Suppressor macrophage treated with lipopolysaccharide for 1 hour (primary cell): Measurements from ENCODE around the gene POLR3E.

Source experiments
- DNase-seq, 3 donors: peaks; one replicate each; pipeline ENCODE4 v3.0.0-alpha.2; 2020 to 2022

POLR3E gene

DNA sequence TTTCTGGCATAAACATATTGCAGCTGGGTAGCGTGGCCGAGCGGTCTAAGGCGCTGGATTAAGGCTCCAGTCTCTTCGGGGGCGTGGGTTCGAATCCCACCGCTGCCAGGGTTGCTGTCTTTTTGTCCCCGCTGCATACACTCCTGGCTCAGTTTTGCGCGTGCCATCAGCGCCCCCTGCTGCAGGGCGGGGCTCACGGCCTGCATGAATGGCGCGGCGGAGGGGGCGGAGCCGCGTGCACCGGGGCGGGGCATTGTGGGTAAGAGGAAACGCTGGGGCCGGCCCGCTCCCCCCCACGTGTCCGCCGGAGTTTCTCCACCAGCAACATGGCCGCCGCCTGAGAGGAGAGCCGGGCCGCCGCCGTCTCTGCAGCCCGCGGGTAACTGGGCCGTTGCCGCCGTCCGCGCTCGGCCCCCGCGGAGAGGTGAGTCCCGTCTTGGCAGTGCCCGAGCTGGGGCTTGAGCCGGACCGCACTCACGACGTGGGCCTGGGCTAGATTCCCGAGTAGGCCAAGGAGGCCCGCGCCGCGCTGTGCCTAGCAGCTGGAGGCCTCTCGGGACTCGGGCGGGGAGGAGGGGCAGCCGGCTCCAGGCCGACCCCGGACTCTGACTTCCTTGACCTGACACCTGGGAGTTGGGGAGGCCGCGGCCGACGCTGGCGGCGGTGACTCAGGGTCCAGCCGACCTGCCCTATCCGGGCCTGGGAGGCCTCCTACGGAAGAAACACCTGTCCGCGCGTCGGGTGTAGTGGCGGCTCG lies at the start of gene POLR3E:
Gene POLR3E, plus strand, starts transcription at position 296 of the 757 bp plus-strand sequence. CDS start 5,560 bp downstream, outside the sequence.
- DNase-seq = peak; percentile 99

DNA sequence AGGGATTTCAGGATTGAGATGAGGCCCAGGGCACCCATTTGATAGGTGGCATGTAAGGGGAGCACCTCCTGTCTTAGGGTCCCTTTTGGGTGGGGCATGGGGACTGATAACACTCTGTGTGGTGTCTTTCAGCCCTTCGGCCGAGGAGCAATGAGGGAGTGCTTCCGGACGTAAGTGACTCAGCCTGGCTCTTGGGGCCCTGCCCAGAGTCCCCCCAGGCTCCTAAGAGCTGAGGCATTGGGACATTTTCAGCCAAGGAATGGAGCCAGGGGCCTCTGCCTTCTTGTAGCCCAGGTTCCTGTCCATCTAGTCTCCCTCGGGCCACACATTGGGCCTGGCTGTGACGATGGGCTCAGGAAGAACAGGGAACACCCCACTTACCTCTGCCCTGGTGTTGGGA lies 46.7 kb upstream of the POLR3E start:
- DNase-seq = no peak

DNA sequence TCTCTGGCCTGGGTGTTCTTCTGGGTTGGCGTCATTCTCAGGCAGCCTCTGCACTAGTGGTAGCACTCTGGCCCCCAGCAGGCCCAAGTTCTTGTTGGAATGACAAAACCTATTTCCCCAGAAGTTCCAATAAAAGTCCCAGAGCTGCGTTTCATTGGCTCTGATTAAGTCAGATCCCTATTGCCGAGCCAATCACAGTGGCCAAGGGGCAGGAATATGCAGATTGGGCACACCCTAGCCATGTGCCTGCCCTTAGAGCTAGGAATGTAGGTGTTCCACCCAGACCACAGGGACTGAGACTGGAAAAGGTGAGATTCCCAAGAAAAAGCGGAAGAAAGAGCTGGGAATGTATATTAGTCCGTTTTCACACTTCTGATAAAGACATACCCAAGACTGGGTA lies 44.9 kb upstream of the POLR3E start:
- no peak for DNase-seq

DNA sequence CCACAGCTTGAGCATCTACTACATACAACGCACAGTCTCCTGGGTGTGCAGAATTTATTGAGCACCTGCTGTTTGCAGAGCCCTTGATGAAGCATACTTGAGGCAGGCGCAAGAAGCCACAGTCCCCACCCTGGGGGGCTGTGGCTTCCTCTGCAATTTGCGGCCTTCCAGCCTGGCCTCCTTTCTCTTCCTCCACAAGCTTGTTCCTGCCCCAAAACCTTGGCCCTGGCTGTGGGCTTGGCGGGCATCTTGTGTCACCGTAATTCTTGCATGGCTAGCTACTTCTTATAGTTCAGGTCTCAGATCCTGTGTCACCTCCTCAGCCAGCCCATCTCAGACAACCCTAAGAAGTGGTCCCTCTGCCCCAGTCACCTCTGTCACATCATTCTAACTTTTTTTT lies 43.9 kb upstream of the POLR3E start:
- no peak for DNase-seq

DNA sequence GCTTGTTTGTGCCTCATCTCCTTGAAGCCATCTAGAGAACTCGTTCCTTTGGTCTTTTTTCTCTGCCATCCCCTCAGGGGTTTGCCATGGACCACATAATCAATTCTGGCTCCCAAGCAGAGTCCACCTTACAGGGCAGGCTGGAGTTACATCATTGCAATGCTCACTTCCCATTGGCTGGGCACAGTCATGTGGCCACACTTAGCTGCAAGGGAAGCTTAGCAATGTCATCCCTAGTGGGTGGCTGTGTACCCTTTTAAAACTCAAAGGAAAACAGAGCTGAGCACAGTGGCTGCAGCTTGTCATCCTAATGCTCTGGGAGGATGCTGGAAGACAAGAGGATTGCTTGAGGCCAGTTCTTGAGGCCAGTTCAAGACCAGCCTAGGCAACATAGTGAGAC lies 41.9 kb upstream of the POLR3E start:
- DNase-seq = peak in 1 of 3 donors; percentile 1

DNA sequence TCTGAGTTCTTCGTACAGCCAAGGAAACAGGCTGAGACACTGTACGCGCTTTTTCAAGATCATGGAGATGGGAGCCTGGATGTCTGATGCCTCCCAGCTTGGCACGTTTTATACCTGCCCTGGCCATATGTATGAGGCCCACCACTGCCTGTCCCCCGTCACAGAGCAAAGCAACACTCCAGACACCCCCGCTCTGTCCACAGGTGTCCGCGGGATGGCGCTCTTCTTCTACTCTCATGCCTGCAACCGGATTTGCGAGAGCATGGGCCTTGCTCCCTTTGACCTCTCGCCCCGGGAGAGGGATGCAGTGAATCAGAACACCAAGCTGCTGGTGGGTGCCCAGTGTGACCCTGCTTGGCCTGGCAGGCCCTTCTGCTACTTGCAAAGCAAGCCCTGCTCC lies 39.8 kb upstream of the POLR3E start:
- no peak for DNase-seq

DNA sequence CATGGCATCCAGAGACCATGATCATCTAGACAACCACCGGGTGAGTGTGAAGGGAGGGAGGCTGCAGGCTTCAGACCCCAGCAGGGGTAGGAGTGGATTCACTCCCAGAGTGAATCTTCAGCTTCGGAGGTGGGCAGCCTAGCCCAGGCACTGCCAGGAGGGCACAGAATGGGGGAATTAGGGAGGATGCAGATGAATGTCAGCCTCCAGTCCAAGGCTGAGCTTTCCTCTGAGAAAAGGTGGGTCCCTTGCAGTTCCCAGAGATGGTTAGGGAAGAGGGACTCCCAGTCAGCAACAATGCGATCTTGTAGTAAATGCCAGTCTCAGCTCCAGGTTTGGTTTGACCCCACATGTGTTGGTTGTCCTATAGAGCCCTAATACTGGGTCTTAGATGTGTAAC lies 36.7 kb upstream of the POLR3E start:
- DNase-seq = no peak

DNA sequence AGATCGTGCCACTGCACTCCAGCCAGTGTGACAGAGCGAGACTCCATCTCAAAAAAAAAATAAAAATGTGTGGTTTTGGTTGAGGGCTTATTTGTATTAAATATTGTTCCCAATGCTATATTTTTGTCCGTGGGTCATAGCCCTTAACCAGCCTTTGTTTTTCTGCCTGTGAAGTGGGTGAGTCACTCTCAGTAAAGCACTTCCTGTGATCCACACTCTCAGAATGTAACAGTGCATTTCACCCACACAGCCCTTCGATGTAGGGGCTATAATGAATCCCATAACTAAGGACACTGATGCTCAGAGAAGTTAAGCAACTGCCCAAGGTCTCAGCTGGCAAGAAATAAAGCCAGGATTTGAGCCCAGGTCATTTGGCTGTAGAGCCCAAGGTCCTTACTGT lies 34.7 kb upstream of the POLR3E start:
- no peak for DNase-seq

DNA sequence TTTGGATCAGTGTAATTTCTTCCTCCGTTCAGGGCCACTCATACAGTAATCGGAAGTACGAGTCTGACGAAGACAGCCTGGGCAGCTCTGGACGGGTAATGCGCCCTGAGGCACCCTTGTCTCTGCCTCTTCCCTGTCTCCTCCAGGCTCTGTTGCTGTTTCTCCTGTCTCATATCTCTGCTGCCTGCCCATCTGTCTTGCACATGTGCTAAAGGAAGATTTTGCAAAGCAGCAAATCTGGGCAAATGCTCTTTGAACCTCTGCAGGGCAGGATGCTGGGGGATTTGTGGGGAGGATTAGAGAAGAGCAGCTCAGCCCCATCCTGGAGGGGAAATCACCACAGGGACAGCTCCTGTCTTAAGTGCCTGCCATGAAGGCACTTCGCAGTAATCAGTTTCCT lies 32.4 kb upstream of the POLR3E start:
- DNase-seq = no peak

DNA sequence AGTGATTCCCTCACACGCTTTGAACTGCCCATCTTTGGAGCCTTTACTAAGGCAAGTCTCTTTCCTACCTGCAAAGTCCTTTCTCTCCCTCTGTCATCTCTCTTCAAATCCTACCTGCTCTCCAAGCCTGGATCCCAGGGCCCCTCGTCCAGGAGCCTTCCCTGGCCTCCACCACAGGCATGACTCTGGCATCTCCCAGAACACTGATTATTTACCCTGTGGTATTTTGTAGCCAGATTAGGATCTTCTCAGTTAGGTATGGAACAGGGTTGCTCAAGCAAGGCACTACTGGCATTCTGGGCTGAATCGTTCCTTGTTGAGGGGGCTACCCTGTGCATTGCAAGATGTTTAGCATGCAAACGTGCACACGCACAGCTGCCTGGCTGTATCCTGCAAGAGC lies 31.9 kb upstream of the POLR3E start:
- no peak for DNase-seq

GRCh38 chr16:22266546-22266945 lies 30.7 kb upstream of the POLR3E start:
- no peak for DNase-seq

- no peak for DNase-seq
Observed at GRCh38 chr16:22267764-22268163, 29.4 kb upstream of the POLR3E start.

DNA sequence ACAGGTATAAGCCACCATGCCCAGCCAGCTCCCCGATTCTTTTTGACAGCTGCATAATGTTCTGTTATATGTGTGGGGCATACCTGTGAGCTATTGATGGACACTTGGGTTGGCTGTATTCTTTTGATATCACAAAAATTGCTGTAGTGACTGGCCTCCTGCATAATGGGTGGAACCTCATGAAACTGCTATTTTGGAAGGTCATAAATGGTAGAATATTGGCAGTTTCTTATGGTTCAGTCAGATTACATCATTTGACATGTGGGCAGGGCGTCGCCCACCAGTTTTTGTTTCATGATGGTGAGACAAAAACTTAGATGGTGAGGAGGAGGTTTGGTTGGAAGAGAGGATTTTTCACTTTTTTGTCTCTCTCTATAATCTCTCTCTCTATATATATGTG lies 26.7 kb upstream of the POLR3E start:
- DNase-seq = no peak

GRCh38 chr16:22272870-22273650 lies 24.1 kb upstream of the POLR3E start:
- DNase-seq = no peak

- DNase-seq = no peak
Observed at GRCh38 chr16:22274916-22275315, 22.3 kb upstream of the POLR3E start.

GRCh38 chr16:22278441-22279230 lies 18.6 kb upstream of the POLR3E start:
- DNase-seq = no peak

DNA sequence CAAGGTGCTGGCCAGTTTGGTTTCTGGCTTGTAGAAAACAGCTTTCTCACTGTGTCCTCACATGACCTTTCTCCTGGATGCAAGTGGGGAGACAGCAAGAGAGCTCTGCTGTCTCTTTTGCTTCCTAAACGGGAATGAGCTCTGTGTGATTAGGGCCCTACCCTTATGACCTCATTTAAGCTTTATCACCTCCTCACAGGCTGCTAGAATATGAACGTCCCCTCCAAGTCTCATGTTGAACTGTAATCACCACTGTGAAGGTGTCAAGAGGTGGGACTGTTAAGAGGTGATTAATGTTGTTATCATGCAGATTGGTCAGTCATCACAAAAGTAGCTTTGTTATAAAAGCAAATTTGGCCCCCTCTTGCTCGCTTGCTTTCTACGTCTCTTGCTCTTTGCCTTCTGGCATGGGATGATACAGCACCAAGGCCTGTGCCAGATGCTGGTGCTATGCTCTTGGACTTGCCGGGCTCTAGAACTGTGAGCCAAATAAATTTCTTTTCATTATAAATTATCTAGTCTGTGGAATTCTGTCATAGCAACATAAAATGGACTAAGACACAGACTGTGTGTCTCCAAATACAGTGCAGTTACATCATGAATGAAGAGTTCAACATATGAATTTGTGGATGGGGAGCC lies 14.8 kb upstream of the POLR3E start:
- no peak for DNase-seq

DNA sequence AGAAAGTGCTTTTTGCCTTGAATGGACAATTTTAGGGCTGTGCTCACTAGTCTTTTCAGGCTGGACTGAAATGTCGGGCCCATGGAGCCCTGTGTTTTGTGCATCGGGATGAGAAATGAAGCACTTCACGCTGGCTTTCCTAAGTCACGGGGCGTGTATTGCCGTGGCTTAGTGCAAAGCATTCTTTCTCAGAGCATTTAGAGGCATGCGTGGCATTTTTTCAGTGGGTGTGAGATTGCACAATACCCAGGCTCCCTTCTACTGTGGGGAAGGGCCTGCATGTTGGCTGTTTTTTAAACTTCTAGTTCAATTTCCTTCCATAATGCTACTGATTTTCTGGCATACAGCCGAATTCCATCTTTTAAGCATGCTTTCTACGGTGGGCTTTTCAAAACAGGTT lies 12.6 kb upstream of the POLR3E start:
- no peak for DNase-seq

DNA sequence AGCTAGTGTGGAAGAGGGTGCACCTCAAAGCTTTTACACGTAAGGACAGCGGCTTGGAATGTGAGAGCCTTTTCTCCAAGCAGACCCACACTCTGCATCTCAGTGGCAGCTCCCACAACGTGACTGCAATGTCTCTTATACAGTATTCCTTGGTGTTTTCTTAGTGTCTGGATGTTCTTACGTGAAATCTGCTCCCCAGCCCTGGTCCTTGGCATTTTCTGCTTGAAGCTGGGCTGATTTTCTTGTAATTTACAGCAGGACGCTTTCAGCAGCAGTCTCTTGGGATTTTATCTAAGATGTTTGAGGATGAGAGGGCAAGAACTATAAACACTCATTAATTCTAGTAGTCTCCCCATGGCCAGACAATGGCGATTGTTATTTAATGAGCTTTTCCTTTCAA lies 12.1 kb upstream of the POLR3E start:
- DNase-seq = no peak

- no peak for DNase-seq
Observed at GRCh38 chr16:22291020-22291419, 6.2 kb upstream of the POLR3E start.

GRCh38 chr16:22291860-22292318 lies 5.3 kb upstream of the POLR3E start:
- no peak for DNase-seq

GRCh38 chr16:22292320-22292719 lies 4.9 kb upstream of the POLR3E start:
- no peak for DNase-seq
